SK-N-SH (cell line): Measurements from ENCODE around the gene GNAT1. TPM values are rescaled to one million over a fixed set of nuclear protein-coding genes. Genes with fewer than 3 reads are reported as not detected.

Experiments
- CTCF ChIA-PET: fragments of 300-600, 350-600 bp; formaldehyde crosslinking; extraction: SDS; loops from one replicate; lab custom pipeline; 2021; lab: Yijun Ruan, JAX
- POLR2A ChIA-PET: fragments of 350-600 bp; sonication (Branson Sonifier 250); formaldehyde crosslinking; extraction: SDS; loops from one replicate; lab custom pipeline; 2020; ENCODE audit warnings: antibody characterized with exemption, inconsistent platforms; lab: Yijun Ruan, JAX
- DNase-seq: peaks from one replicate; pipeline ENCODE4 v3.0.0; 2012
- H2AFZ ChIP-seq: fragments of 200-600 bp; sonication (generic); 2 replicates; pipeline ENCODE4 v1.8.1; 2016; ENCODE audit warnings: antibody characterized with exemption, mild to moderate bottlenecking, low read depth
- H3F3A ChIP-seq: fragments of 200-600 bp; sonication (generic); replicated peaks from 2 replicates; pipeline ENCODE3; 2016; ENCODE audit warnings: antibody characterized with exemption, mild to moderate bottlenecking; ENCODE audit not compliant: insufficient read depth
- H3K27ac ChIP-seq, 2 experiments: fragments of 200-500 bp in 1 of 2; fragments of 200-600 bp in 1 of 2; sonication (Bioruptor generic) in 1 of 2; sonication (generic), shearing (Covaris generic) in 1 of 2; 2 replicates each; pipeline versions ENCODE4 v1.5.1 to v1.6.1; 2014 to 2016; ENCODE audit warnings: low read depth in 2 of 2, inconsistent platforms in 1 of 2, low read length in 1 of 2, mild to moderate bottlenecking in 1 of 2, mixed read lengths in 1 of 2
- H3K27me3 ChIP-seq: fragments of 200-600 bp; sonication (generic), shearing (Covaris generic); 2 replicates; pipeline ENCODE4 v1.6.1; 2016; ENCODE audit warnings: mixed run types; ENCODE audit not compliant: insufficient read depth
- H3K36me3 ChIP-seq, 2 experiments: fragments of 200-500 bp in 1 of 2; fragments of 200-600 bp in 1 of 2; sonication (Bioruptor generic) in 1 of 2; sonication (generic) in 1 of 2; replicated peaks in 1 of 2; 2 replicates each; pipeline versions ENCODE3 to v1.5.1; 2014 to 2016; ENCODE audit warnings: low read length in 1 of 2, mild to moderate bottlenecking in 1 of 2; ENCODE audit not compliant: insufficient read depth in 2 of 2, control insufficient read depth in 1 of 2
- H3K4me1 ChIP-seq, 2 experiments: fragments of 200-500 bp in 1 of 2; fragments of 200-600 bp in 1 of 2; sonication (Bioruptor generic) in 1 of 2; sonication (generic), shearing (Covaris generic) in 1 of 2; 2 replicates each; pipeline versions ENCODE4 v1.5.1 to v1.6.1; 2014 to 2016; ENCODE audit warnings: low read depth in 1 of 2, low read length in 1 of 2, mixed run types in 1 of 2; ENCODE audit not compliant: insufficient read depth in 2 of 2, control insufficient read depth in 1 of 2
- H3K4me2 ChIP-seq: fragments of 200-600 bp; sonication (generic), shearing (Covaris generic); 2 replicates; pipeline ENCODE4 v1.6.1; 2017; ENCODE audit warnings: mixed run types
- H3K4me3 ChIP-seq, 2 experiments: fragments of 200-500 bp in 1 of 2; fragments of 200-600 bp in 1 of 2; sonication (Bioruptor generic) in 1 of 2; sonication (generic), shearing (Covaris generic) in 1 of 2; 2 replicates each; pipeline versions ENCODE4 v1.5.1 to v1.8.1; 2014 to 2016; ENCODE audit warnings: low read depth in 2 of 2, inconsistent platforms in 1 of 2, low read length in 1 of 2, mild to moderate bottlenecking in 1 of 2, mixed read lengths in 1 of 2, moderate library complexity in 1 of 2
- H3K79me2 ChIP-seq: fragments of 200-600 bp; sonication (generic); 2 replicates; pipeline ENCODE4 v1.8.1; 2017; ENCODE audit warnings: mild to moderate bottlenecking; ENCODE audit not compliant: insufficient read depth
- H3K9ac ChIP-seq: fragments of 200-600 bp; sonication (generic); 2 replicates; pipeline ENCODE4 v1.6.1; 2017; ENCODE audit warnings: mixed run types
- H3K9me2 ChIP-seq: fragments of 200-600 bp; sonication (generic); 2 replicates; pipeline ENCODE4 v1.6.1; 2017; ENCODE audit warnings: mixed run types
- H3K9me3 ChIP-seq: fragments of 200-600 bp; sonication (generic); 2 replicates; pipeline ENCODE4 v1.6.1; 2017; ENCODE audit warnings: mixed run types, mild to moderate bottlenecking, moderate library complexity
- H4K20me1 ChIP-seq: fragments of 200-600 bp; sonication (generic); 2 replicates; pipeline ENCODE4 v1.6.1; 2017; ENCODE audit warnings: mild to moderate bottlenecking, mixed run types; ENCODE audit not compliant: insufficient read depth
- CTCF ChIP-seq: fragments of 200-600 bp; sonication (generic); IDR thresholded peaks from 2 replicates; pipeline ENCODE4 v1.6.1; 2017; ENCODE audit warnings: antibody characterized with exemption, mild to moderate bottlenecking, moderate library complexity
- EZH2phosphoT487 ChIP-seq: fragments of 200-600 bp; sonication (generic); IDR thresholded peaks from 2 replicates; pipeline ENCODE4 v1.6.1; 2017; ENCODE audit warnings: low read depth, mixed run types, mild to moderate bottlenecking, antibody characterized with exemption, moderate library complexity, borderline replicate concordance
- IRF3 ChIP-seq: fragments of 150-350 bp; IDR thresholded peaks from 2 replicates; pipeline ENCODE4 v1.6.1; 2016; ENCODE audit warnings: mild to moderate bottlenecking, low read depth, low read length
- JUND ChIP-seq: IDR thresholded peaks from 2 replicates; pipeline ENCODE4 v1.4.0; 2012
- NFIC ChIP-seq: IDR thresholded peaks from 2 replicates; pipeline ENCODE4 v1.4.0; 2012; ENCODE audit warnings: borderline replicate concordance
- NRF1 ChIP-seq: IDR thresholded peaks from 2 replicates; pipeline ENCODE4 v1.6.1; 2012; ENCODE audit warnings: low read depth, mild to moderate bottlenecking, low read length
- PBX3 ChIP-seq: IDR thresholded peaks from 2 replicates; pipeline ENCODE4; 2012
- RAD21 ChIP-seq: IDR thresholded peaks from 2 replicates; pipeline ENCODE4 v1.6.1; 2012; ENCODE audit warnings: mild to moderate bottlenecking, low read length
- SIN3A ChIP-seq: IDR thresholded peaks from 2 replicates; pipeline ENCODE4 v1.6.1; 2012; ENCODE audit warnings: low read depth, mild to moderate bottlenecking, low read length, moderate library complexity, borderline replicate concordance
- SMC3 ChIP-seq: IDR thresholded peaks from 2 replicates; pipeline ENCODE4 v1.6.1; 2012; ENCODE audit warnings: low read depth, low read length, improper control_type of control experiment
- USF1 ChIP-seq: IDR thresholded peaks from 2 replicates; pipeline ENCODE4 v1.4.0; 2012; ENCODE audit warnings: low read depth, borderline replicate concordance
- YY1 ChIP-seq: IDR thresholded peaks from 2 replicates; pipeline ENCODE4 v1.4.0; 2012; ENCODE audit warnings: low read depth, mild to moderate bottlenecking
- ZBTB33 ChIP-seq: IDR thresholded peaks from 2 replicates; pipeline ENCODE4 v1.4.0; 2012; ENCODE audit warnings: low read depth, borderline replicate concordance
- WGBS: methylation state at CpG from one replicate; pipeline ENCODE4 v1.1.6; 2017; ENCODE audit warnings: low lambda C conversion rate; 5-methylcytosine and 5-hydroxymethylcytosine counted together
- polyA plus RNA-seq, 3 experiments: library from polyadenylated mRNA; depleted of rRNA; stranded (reverse); fragments of >200 nt; gene quantifications; 2 replicates each; pipeline ENCODE4 v1.2.3, GENCODE V29; 2012

GNAT1 gene
- polyA plus RNA-seq, 1 of the 3 experiments (the other 2 are of a cell fraction): not detected

GRCh38 chr3:50155891-50156290 is 35.5 kb upstream of the GNAT1 start:
- Histone ChIP-seq H3K9me2 (no peaks in the 10 kb centered on the region), H3K9ac (peak overlapping the region; percentile 54; the same call in 1 of the 2 replicates), H3K4me3 (peak overlapping the region; percentile 64 to 67), H2AFZ (no peak overlapping the region), H4K20me1 (no peaks in the 10 kb centered on the region), H3K9me3 (no peaks in the 10 kb centered on the region), H3K4me1 (peaks cover 22 to 38% of the 10 kb centered on the region in 2 experiments; a peak in 2 of 4 replicates), H3K27ac (no peak overlapping the region), H3K36me3 (peaks cover 0 to 3% of the 10 kb centered on the region in 2 experiments), H3K79me2 (peaks cover 26% of the 10 kb centered on the region), H3F3A (no peaks in the 10 kb centered on the region), H3K27me3 (no peaks in the 10 kb centered on the region), H3K4me2 (peak overlapping the region; percentile 89)
- CTCF ChIA-PET: interaction anchor here (0.7 to 2.4 kb wide), 13 partner anchors 9 to 118 kb away, joined by 3 to 20 read pairs (median 5); no protein-coding TSS in a partner anchor
- POLR2A ChIA-PET: no interaction called here
- no peak for DNase-seq
- no peak for TF ChIP-seq NRF1
- 86% methylated on average over 12 of the region's 13 CpGs for WGBS

- Histone ChIP-seq H2AFZ (no peak overlapping the region), H3K79me2 (peaks cover 26% of the 10 kb centered on the region), H3K9ac (peak overlapping the region; percentile 54; the same call in 1 of the 2 replicates), H3K4me3 (peak overlapping the region; percentile 64 to 67; a peak in 2 of 4 replicates), H3K9me3 (no peaks in the 10 kb centered on the region), H3K27ac (peak overlapping the region in 1 of 2 experiments; percentile 57; a peak in 1 of 4 replicates), H3K27me3 (no peaks in the 10 kb centered on the region), H3K36me3 (peaks cover 0 to 3% of the 10 kb centered on the region in 2 experiments), H4K20me1 (no peaks in the 10 kb centered on the region), H3K4me1 (peaks cover 22 to 29% of the 10 kb centered on the region in 2 experiments; a peak in 3 of 4 replicates)
- POLR2A ChIA-PET: no interaction called here
- TF ChIP-seq CTCF: no peak
- no peak for TF ChIP-seq JUND
- TF ChIP-seq ZBTB33: no peak
- no peak for TF ChIP-seq RAD21
- no peak for TF ChIP-seq SIN3A
- no peak for TF ChIP-seq USF1
- TF ChIP-seq IRF3: no peak
- no peak for TF ChIP-seq YY1
- TF ChIP-seq NFIC: no peak
- TF ChIP-seq PBX3: no peak
- no peak for TF ChIP-seq SMC3
- TF ChIP-seq EZH2phosphoT487: no peak
- TF ChIP-seq, all 33 proteins: peak for 0
- DNase-seq: no peak
- no peaks in the 10 kb centered on the region for H3F3A ChIP-seq
- H3K9me2 ChIP-seq: no peaks in the 10 kb centered on the region
- WGBS: 63% methylated on average over 14 of the region's 20 CpGs
- peak overlapping the region; percentile 89 for H3K4me2 ChIP-seq
- CTCF ChIA-PET: interaction anchor here (0.6 to 2.4 kb wide), 15 partner anchors 8 to 118 kb away, joined by 3 to 20 read pairs (median 5); no protein-coding TSS in a partner anchor
These were observed 34.6 kb upstream of the GNAT1 start for GRCh38 chr3:50156549-50157493.
